GM23338 (cell line): ENCODE data around the gene TRIM54. TPM values are rescaled to one million over a fixed set of nuclear protein-coding genes. Genes with fewer than 3 reads are reported as not detected.

Experiments used
- CTCF ChIP-seq, 2 experiments: fragments of 200-600 bp in 1 of 2; sonication (generic) in 1 of 2; conservative IDR thresholded peaks; 2 replicates each; pipeline versions ENCODE4 v1.5.1 to v1.6.1; 2016 to 2017; ENCODE audit warnings: antibody characterized with exemption in 2 of 2, low read depth in 2 of 2, mild to moderate bottlenecking in 2 of 2, moderate library complexity in 1 of 2
- REST ChIP-seq: IDR thresholded peaks from one replicate; pipeline ENCODE4 v1.6.1; 2018; ENCODE audit warnings: antibody characterized with exemption; ENCODE audit not compliant: unreplicated experiment
- STAT1 ChIP-seq: IDR thresholded peaks from one replicate; pipeline ENCODE4 v1.6.1; 2016; ENCODE audit warnings: antibody characterized with exemption; ENCODE audit not compliant: unreplicated experiment
- ZNF114 ChIP-seq: fragments of 250-450 bp; sonication (Bioruptor Pico); IDR thresholded peaks from 2 replicates; pipeline ENCODE4 v1.5.0; 2020; ENCODE audit warnings: mild to moderate bottlenecking, moderate library complexity
- ZNF331 ChIP-seq: fragments of 250-450 bp; sonication (Bioruptor Pico); IDR thresholded peaks from 2 replicates; pipeline ENCODE4 v1.5.0; 2020; ENCODE audit warnings: low read depth, mild to moderate bottlenecking, moderate library complexity
- ZNF462 ChIP-seq: fragments of 250-450 bp; sonication (Bioruptor Pico); IDR thresholded peaks from 2 replicates; pipeline ENCODE4 v1.5.0; 2020; ENCODE audit warnings: mild to moderate bottlenecking, moderate library complexity
- polyA plus RNA-seq: library from polyadenylated mRNA; unstranded; fragments of >200 nt; fragmentation: Nextera tagmentation; extraction: Ambion mirVana; gene quantifications from 2 replicates; pipeline ENCODE4 v1.2.1, GENCODE V29; 2016
- total RNA-seq: library from RNA; depleted of rRNA; stranded (reverse); fragments of >200 nt; shearing (Covaris generic); gene quantifications from 2 replicates; pipeline ENCODE4 v1.2.3, GENCODE V29; 2014

The TRIM54 gene
- total and polyA plus RNA-seq, 2 experiments from 2014 or later, result 1.6 to 3.3 TPM

GRCh38 chr2:27270131-27270530 is 12.1 kb upstream of the TRIM54 start (continued):
- TF ChIP-seq ZNF462 (CRISPR knock-in tag) (no peak), CTCF (conservative IDR thresholded peaks at IDR 0.05; ENCODE audit: low read depth in 2 of 2) (no peak), ZNF114 (CRISPR knock-in tag) (no peak), REST (no peak), ZNF331 (CRISPR knock-in tag) (no peak), STAT1 (no peak)
